WTC11 (cell line): Measurements from ENCODE around the gene ZNF532. TPM values are rescaled to one million over a fixed set of nuclear protein-coding genes. Genes with fewer than 3 reads are reported as not detected.

Source experiments
- ATAC-seq: fragments of 200-7000 bp; cut with Tn5 transposase; 2 replicates; pipeline ENCODE4 v1.10.0; 2021; ENCODE audit warnings: mild to moderate bottlenecking, moderate library complexity
- CTCF ChIA-PET: fragments of 300-600 bp; sonication (Branson Sonifier 250); formaldehyde crosslinking; loops from one replicate; lab custom pipeline; 2021; ENCODE audit warnings: antibody characterized with exemption; lab: Charles Lee
- POLR2A ChIA-PET: fragments of 350-600 bp; sonication (Branson Sonifier 250); formaldehyde crosslinking; loops from one replicate; lab custom pipeline; 2021; ENCODE audit warnings: antibody characterized with exemption; lab: Charles Lee
- DNase-seq: peaks from one replicate; pipeline ENCODE4 v3.0.0; 2021; ENCODE audit warnings: low spot score
- H3K27ac Mint-ChIP-seq: 2 replicates; pipeline ENCODE4 v1.8.0; 2021; ENCODE audit warnings: mixed read lengths
- H3K27me3 Mint-ChIP-seq: 2 replicates; pipeline ENCODE4 v1.8.0; 2021; ENCODE audit warnings: low read depth, mild to moderate bottlenecking, moderate library complexity, mixed read lengths
- H3K36me3 Mint-ChIP-seq: 2 replicates; pipeline ENCODE4 v1.8.0; 2021; ENCODE audit warnings: mixed read lengths
- H3K4me1 Mint-ChIP-seq: 2 replicates; pipeline ENCODE4 v1.8.0; 2022; ENCODE audit warnings: mixed read lengths
- H3K4me3 Mint-ChIP-seq: 2 replicates; pipeline ENCODE4 v1.8.0; 2021; ENCODE audit warnings: mild to moderate bottlenecking, moderate library complexity, mixed read lengths
- H3K9me3 Mint-ChIP-seq: 2 replicates; pipeline ENCODE4 v1.8.0; 2021; ENCODE audit warnings: mixed read lengths
- ATF1 ChIP-seq: sonication (generic); formaldehyde crosslinking; IDR thresholded peaks from 2 replicates; pipeline ENCODE4 v1.8.1; 2023; ENCODE audit warnings: mild to moderate bottlenecking, moderate library complexity, missing genetic modification reagents
- ETV6 ChIP-seq: sonication (generic); formaldehyde crosslinking; IDR thresholded peaks from 2 replicates; pipeline ENCODE4 v1.8.1; 2022; ENCODE audit warnings: mild to moderate bottlenecking, missing genetic modification reagents
- HMGA2 ChIP-seq: fragments of 250-450 bp; sonication (Bioruptor Pico); IDR thresholded peaks from 2 replicates; pipeline ENCODE4 v1.4.0; 2021; ENCODE audit warnings: mild to moderate bottlenecking, moderate library complexity
- KAT7 ChIP-seq: sonication (generic); formaldehyde crosslinking; IDR thresholded peaks from 2 replicates; pipeline ENCODE4 v1.8.1; 2023; ENCODE audit warnings: missing genetic modification reagents, mild to moderate bottlenecking, borderline replicate concordance
- NFE2L1 ChIP-seq: sonication (generic); formaldehyde crosslinking; IDR thresholded peaks from 2 replicates; pipeline ENCODE4 v1.8.1; 2023; ENCODE audit warnings: missing genetic modification reagents
- PRRX2 ChIP-seq: fragments of 250-450 bp; sonication (Bioruptor Pico); IDR thresholded peaks from 2 replicates; pipeline ENCODE4 v1.8.0; 2021; ENCODE audit warnings: mild to moderate bottlenecking
- RORB ChIP-seq: fragments of 250-450 bp; sonication (Bioruptor Pico); IDR thresholded peaks from 2 replicates; pipeline ENCODE4 v1.9.0; 2021; ENCODE audit warnings: mild to moderate bottlenecking
- TCF7 ChIP-seq: sonication (generic); formaldehyde crosslinking; IDR thresholded peaks from 2 replicates; pipeline ENCODE4 v1.8.0; 2022; ENCODE audit warnings: mild to moderate bottlenecking, low read depth, missing genetic modification reagents, moderate library complexity
- ZNF121 ChIP-seq: sonication (generic); formaldehyde crosslinking; IDR thresholded peaks from 2 replicates; pipeline ENCODE4 v1.8.0; 2023; ENCODE audit warnings: missing genetic modification reagents
- ZNF219 ChIP-seq: sonication (generic); formaldehyde crosslinking; IDR thresholded peaks from 2 replicates; pipeline ENCODE4 v1.8.0; 2023; ENCODE audit warnings: missing genetic modification reagents, mild to moderate bottlenecking, borderline replicate concordance
- ZNF232 ChIP-seq: sonication (generic); formaldehyde crosslinking; IDR thresholded peaks from 2 replicates; pipeline ENCODE4 v1.8.0; 2022; ENCODE audit warnings: mild to moderate bottlenecking, missing genetic modification reagents
- ZNF416 ChIP-seq: fragments of 250-450 bp; sonication (Bioruptor Pico); IDR thresholded peaks from 2 replicates; pipeline ENCODE4 v1.9.0; 2021; ENCODE audit warnings: mild to moderate bottlenecking, inconsistent platforms
- ZNF423 ChIP-seq: fragments of 250-450 bp; sonication (Bioruptor Pico); IDR thresholded peaks from 2 replicates; pipeline ENCODE4 v2.1.2; 2022; ENCODE audit warnings: mild to moderate bottlenecking, moderate library complexity
- total RNA-seq: library from RNA; stranded (reverse); gene quantifications from 3 replicates; pipeline ENCODE4 v1.2.3, GENCODE V29; 2021
- TF ChIP-seq, protein P1 (sequence below): sonication (generic); formaldehyde crosslinking; conservative IDR thresholded peaks from 2 replicates; pipeline ENCODE4 v1.8.1; 2022; ENCODE audit warnings: mild to moderate bottlenecking, missing genetic modification reagents
- TF ChIP-seq, protein P2 (sequence below): fragments of 250-450 bp; sonication (Bioruptor Pico); IDR thresholded peaks from 2 replicates; pipeline ENCODE4 v1.9.0; 2021; ENCODE audit warnings: mild to moderate bottlenecking
- TF ChIP-seq, protein P3 (sequence below): sonication (generic); formaldehyde crosslinking; IDR thresholded peaks from 2 replicates; pipeline ENCODE4 v1.8.0; 2022; ENCODE audit warnings: mild to moderate bottlenecking, missing genetic modification reagents
- TF ChIP-seq, protein P4 (sequence below): sonication (generic); formaldehyde crosslinking; IDR thresholded peaks from 2 replicates; pipeline ENCODE4 v1.8.0; 2022; ENCODE audit warnings: mild to moderate bottlenecking, missing genetic modification reagents
- TF ChIP-seq, protein P5 (sequence below): sonication (generic); formaldehyde crosslinking; IDR thresholded peaks from 2 replicates; pipeline ENCODE4 v1.8.0; 2022; ENCODE audit warnings: missing genetic modification reagents
- TF ChIP-seq, protein P6 (sequence below): sonication (generic); formaldehyde crosslinking; IDR thresholded peaks from 2 replicates; pipeline ENCODE4 v1.8.1; 2022; ENCODE audit warnings: mild to moderate bottlenecking, moderate library complexity, missing genetic modification reagents

ZNF532 gene
- total RNA-seq, 1 experiment from 2014 or later, result 171 TPM

DNA sequence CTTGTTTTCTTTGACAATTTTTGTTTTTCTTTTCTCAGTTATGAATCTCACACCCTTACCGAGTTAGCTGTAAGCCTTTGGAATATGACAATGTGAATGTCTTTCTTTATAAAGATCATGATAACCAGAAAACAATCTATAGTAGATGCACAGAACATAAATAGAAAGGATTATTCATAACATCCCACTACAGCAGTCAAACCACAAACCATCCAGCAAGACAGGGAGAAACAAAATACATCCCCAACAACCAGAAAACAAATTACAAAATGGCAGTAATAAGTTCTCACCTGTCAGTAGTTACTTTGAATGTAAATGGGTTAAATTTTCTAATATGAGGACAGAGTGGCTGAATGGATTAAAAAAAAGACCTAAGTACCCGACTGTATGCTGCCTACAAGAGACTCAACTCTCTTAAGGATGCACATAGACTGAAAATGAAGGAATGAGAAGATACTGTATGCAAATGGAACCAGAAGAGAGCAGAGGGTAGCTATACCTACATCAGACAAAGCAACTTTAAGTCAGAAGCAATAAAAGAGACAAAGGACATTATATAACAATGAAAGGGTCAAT lies 124.6 kb downstream of the ZNF532 start (continued):
- TF ChIP-seq, protein P1, sequence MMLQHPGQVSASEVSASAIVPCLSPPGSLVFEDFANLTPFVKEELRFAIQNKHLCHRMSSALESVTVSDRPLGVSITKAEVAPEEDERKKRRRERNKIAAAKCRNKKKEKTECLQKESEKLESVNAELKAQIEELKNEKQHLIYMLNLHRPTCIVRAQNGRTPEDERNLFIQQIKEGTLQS (CRISPR knock-in tag), result no peak
- no peak for TF ChIP-seq ZNF416 (CRISPR knock-in tag)
- TF ChIP-seq NFE2L1 (CRISPR knock-in tag), result no peak
- TF ChIP-seq ZNF232, result no peak
- TF ChIP-seq, protein P2, sequence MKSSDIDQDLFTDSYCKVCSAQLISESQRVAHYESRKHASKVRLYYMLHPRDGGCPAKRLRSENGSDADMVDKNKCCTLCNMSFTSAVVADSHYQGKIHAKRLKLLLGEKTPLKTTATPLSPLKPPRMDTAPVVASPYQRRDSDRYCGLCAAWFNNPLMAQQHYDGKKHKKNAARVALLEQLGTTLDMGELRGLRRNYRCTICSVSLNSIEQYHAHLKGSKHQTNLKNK (CRISPR knock-in tag), result no peak
- no peak for TF ChIP-seq HMGA2
- no peak for TF ChIP-seq ZNF121 (CRISPR knock-in tag)

DNA sequence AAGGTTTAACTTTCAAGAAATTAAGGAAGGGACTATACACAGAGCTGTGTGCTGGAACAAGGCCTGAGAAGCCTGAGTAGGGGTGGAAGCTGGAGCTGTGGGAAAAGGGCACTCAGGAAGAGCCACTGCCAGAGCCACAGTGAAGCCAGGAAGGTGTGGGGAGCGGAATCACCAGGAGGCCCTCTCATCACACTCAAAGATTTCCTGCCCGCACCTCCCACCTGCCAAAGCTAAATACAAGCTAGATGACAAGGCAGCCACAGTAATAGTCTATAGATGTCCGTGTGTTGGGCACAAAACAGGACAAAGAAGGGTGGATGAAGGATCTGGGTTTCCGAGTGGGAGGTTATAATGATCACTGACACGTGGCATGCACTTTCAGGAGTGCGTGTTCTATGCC lies 126.0 kb downstream of the ZNF532 start:
- H3K4me1 Mint-ChIP-seq, result no peaks in the 10 kb centered on the region
- CTCF ChIA-PET, result no interaction called here
- H3K27ac Mint-ChIP-seq, result 0 out of 2 replicates have a peak overlapping the region, but pooled peaks have one; percentile 14
- H3K9me3 Mint-ChIP-seq, result peaks cover 20% of the 10 kb centered on the region
- no peaks in the 10 kb centered on the region for H3K27me3 Mint-ChIP-seq
- peaks cover 21% of the 10 kb centered on the region for H3K36me3 Mint-ChIP-seq
- ATAC-seq (no peak), DNase-seq (no peak)
- no peak overlapping the region for H3K4me3 Mint-ChIP-seq
- POLR2A ChIA-PET, result no interaction called here
- TF ChIP-seq HMGA2 (no peak), ZNF423 (CRISPR knock-in tag) (no peak), PRRX2 (no peak), KAT7 (CRISPR knock-in tag) (no peak), ATF1 (no peak), ZNF219 (no peak), RORB (no peak), TCF7 (CRISPR knock-in tag) (no peak), ETV6 (no peak)
- TF ChIP-seq, protein P3, sequence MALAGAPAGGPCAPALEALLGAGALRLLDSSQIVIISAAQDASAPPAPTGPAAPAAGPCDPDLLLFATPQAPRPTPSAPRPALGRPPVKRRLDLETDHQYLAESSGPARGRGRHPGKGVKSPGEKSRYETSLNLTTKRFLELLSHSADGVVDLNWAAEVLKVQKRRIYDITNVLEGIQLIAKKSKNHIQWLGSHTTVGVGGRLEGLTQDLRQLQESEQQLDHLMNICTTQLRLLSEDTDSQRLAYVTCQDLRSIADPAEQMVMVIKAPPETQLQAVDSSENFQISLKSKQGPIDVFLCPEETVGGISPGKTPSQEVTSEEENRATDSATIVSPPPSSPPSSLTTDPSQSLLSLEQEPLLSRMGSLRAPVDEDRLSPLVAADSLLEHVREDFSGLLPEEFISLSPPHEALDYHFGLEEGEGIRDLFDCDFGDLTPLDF (CRISPR knock-in tag), result no peak
- TF ChIP-seq, protein P4, sequence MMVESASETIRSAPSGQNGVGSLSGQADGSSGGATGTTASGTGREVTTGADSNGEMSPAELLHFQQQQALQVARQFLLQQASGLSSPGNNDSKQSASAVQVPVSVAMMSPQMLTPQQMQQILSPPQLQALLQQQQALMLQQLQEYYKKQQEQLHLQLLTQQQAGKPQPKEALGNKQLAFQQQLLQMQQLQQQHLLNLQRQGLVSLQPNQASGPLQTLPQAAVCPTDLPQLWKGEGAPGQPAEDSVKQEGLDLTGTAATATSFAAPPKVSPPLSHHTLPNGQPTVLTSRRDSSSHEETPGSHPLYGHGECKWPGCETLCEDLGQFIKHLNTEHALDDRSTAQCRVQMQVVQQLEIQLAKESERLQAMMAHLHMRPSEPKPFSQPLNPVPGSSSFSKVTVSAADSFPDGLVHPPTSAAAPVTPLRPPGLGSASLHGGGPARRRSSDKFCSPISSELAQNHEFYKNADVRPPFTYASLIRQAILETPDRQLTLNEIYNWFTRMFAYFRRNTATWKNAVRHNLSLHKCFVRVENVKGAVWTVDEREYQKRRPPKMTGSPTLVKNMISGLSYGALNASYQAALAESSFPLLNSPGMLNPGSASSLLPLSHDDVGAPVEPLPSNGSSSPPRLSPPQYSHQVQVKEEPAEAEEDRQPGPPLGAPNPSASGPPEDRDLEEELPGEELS (CRISPR knock-in tag), result no peak
- TF ChIP-seq, protein P5, sequence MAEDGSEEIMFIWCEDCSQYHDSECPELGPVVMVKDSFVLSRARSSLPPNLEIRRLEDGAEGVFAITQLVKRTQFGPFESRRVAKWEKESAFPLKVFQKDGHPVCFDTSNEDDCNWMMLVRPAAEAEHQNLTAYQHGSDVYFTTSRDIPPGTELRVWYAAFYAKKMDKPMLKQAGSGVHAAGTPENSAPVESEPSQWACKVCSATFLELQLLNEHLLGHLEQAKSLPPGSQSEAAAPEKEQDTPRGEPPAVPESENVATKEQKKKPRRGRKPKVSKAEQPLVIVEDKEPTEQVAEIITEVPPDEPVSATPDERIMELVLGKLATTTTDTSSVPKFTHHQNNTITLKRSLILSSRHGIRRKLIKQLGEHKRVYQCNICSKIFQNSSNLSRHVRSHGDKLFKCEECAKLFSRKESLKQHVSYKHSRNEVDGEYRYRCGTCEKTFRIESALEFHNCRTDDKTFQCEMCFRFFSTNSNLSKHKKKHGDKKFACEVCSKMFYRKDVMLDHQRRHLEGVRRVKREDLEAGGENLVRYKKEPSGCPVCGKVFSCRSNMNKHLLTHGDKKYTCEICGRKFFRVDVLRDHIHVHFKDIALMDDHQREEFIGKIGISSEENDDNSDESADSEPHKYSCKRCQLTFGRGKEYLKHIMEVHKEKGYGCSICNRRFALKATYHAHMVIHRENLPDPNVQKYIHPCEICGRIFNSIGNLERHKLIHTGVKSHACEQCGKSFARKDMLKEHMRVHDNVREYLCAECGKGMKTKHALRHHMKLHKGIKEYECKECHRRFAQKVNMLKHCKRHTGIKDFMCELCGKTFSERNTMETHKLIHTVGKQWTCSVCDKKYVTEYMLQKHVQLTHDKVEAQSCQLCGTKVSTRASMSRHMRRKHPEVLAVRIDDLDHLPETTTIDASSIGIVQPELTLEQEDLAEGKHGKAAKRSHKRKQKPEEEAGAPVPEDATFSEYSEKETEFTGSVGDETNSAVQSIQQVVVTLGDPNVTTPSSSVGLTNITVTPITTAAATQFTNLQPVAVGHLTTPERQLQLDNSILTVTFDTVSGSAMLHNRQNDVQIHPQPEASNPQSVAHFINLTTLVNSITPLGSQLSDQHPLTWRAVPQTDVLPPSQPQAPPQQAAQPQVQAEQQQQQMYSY (CRISPR knock-in tag), result no peak
- TF ChIP-seq, protein P6, sequence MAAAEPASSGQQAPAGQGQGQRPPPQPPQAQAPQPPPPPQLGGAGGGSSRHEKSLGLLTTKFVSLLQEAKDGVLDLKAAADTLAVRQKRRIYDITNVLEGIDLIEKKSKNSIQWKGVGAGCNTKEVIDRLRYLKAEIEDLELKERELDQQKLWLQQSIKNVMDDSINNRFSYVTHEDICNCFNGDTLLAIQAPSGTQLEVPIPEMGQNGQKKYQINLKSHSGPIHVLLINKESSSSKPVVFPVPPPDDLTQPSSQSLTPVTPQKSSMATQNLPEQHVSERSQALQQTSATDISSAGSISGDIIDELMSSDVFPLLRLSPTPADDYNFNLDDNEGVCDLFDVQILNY, result no peak
- TF ChIP-seq, protein P1 (CRISPR knock-in tag), result no peak
- TF ChIP-seq, all 79 proteins: peak for 0
